HG03025 (cell line): Measurements from ENCODE around the gene GPR39.
"Not testable (repeated sequence)": the region's sequence is repeated elsewhere in the genome, so short reads cannot be mapped to it uniquely, and the experiment has no call there.

ENCODE experiments used
- ATAC-seq: cut with Tn5 transposase; IDR thresholded peaks from one replicate; pipeline ENCODE4 v1.9.1; 2021; ENCODE audit warnings: mild to moderate bottlenecking, moderate library complexity; ENCODE audit not compliant: unreplicated experiment, low FRiP score

Gene GPR39

GRCh38 chr2:132479155-132479554, 62.5 kb downstream of the GPR39 start:
- no peak for ATAC-seq

GRCh38 chr2:132482821-132483220, 66.2 kb downstream of the GPR39 start:
- ATAC-seq: no peak

GRCh38 chr2:132484144-132484543, 67.5 kb downstream of the GPR39 start:
- no peak for ATAC-seq

- no peak for ATAC-seq
Measured at GRCh38 chr2:132488491-132488890, 71.9 kb downstream of the GPR39 start.

GRCh38 chr2:132489150-132489549, 72.5 kb downstream of the GPR39 start:
- ATAC-seq: no peak

GRCh38 chr2:132495881-132496280, 79.3 kb downstream of the GPR39 start:
- no peak for ATAC-seq

GRCh38 chr2:132496555-132496954, 80.0 kb downstream of the GPR39 start:
- no peak for ATAC-seq

- no peak for ATAC-seq
Measured at GRCh38 chr2:132497591-132497990, 81.0 kb downstream of the GPR39 start.

GRCh38 chr2:132503701-132504100, 87.1 kb downstream of the GPR39 start:
- ATAC-seq: no peak

GRCh38 chr2:132515010-132515409, 98.4 kb downstream of the GPR39 start:
- ATAC-seq: no peak

GRCh38 chr2:132517386-132517785, 100.8 kb downstream of the GPR39 start:
- ATAC-seq: no peak

GRCh38 chr2:132518302-132518701, 101.7 kb downstream of the GPR39 start:
- ATAC-seq: no peak

GRCh38 chr2:132519566-132519965, 103.0 kb downstream of the GPR39 start:
- ATAC-seq: no peak

GRCh38 chr2:132521341-132521740, 104.7 kb downstream of the GPR39 start:
- ATAC-seq: no peak

- ATAC-seq: no peak
Measured at GRCh38 chr2:132522901-132523300, 106.3 kb downstream of the GPR39 start.

- not testable (repeated sequence) for ATAC-seq
Measured at GRCh38 chr2:132537061-132537460, 120.5 kb downstream of the GPR39 start.

GRCh38 chr2:132538331-132538855, 121.8 kb downstream of the GPR39 start:
- ATAC-seq: no peak

- no peak for ATAC-seq
Measured at GRCh38 chr2:132540166-132540565, 123.6 kb downstream of the GPR39 start.

- no peak for ATAC-seq
Measured at GRCh38 chr2:132542953-132543569, 126.5 kb downstream of the GPR39 start.

- ATAC-seq: no peak
Measured at GRCh38 chr2:132544006-132544630, 127.5 kb downstream of the GPR39 start.

- ATAC-seq: no peak
Measured at GRCh38 chr2:132547090-132547687, 130.6 kb downstream of the GPR39 start.
